ENCODE results near the gene MBNL2. TPM values are rescaled to one million over a fixed set of nuclear protein-coding genes. Genes with fewer than 3 reads are reported as not detected.

MBNL2 gene
- total and polyA plus RNA-seq, 2 of the 13 experiments (the other 11 are each of a cell fraction or from before 2014, with no cell fraction given) = 30.8 to 59.0 TPM

GRCh38 chr13:97274829-97275649, 52.9 kb downstream of the MBNL2 start (continued):
- TF ChIP-seq KDM4B (CRISPR knock-in tag; IDR thresholded peaks at IDR 0.05) (no peak), SATB2 (CRISPR knock-in tag; IDR thresholded peaks at IDR 0.05) (peak; percentile 58; the same call in 1 of the 2 replicates), TFDP1 (CRISPR knock-in tag; IDR thresholded peaks at IDR 0.05; ENCODE audit: borderline replicate concordance) (no peak), ZNF354B (CRISPR knock-in tag; IDR thresholded peaks at IDR 0.05) (no peak), ZFY (CRISPR knock-in tag; IDR thresholded peaks at IDR 0.05) (no peak; the same call in 1 of the 2 replicates), ZBTB20 (CRISPR knock-in tag; IDR thresholded peaks at IDR 0.05; ENCODE audit: borderline replicate concordance, low read depth) (peak; percentile 66; the same call in 1 of the 2 replicates), ZNF510 (CRISPR knock-in tag; IDR thresholded peaks at IDR 0.05; ENCODE audit: low read depth) (no peak), PRMT3 (CRISPR knock-in tag; IDR thresholded peaks at IDR 0.05; ENCODE audit: borderline replicate concordance, low read depth) (no peak), ZNF468 (CRISPR knock-in tag; IDR thresholded peaks at IDR 0.05) (no peak), ZNF335 (CRISPR knock-in tag; IDR thresholded peaks at IDR 0.05) (no peak), CEBPZ (IDR thresholded peaks at IDR 0.05; ENCODE audit: low read length) (no peak), BRD4 (CRISPR knock-in tag; IDR thresholded peaks at IDR 0.05) (no peak), ZIK1 (CRISPR knock-in tag; IDR thresholded peaks at IDR 0.05; ENCODE audit: borderline replicate concordance, low read depth) (no peak), ZNF674 (CRISPR knock-in tag; IDR thresholded peaks at IDR 0.05; ENCODE audit: low read depth) (no peak), FIP1L1 (IDR thresholded peaks at IDR 0.05; ENCODE audit: borderline replicate concordance, insufficient read depth, low read depth, low read length) (no peak), ZSCAN20 (CRISPR knock-in tag; IDR thresholded peaks at IDR 0.05; ENCODE audit: borderline replicate concordance) (no peak), ZNF264 (CRISPR knock-in tag; IDR thresholded peaks at IDR 0.05) (0 out of 2 replicates have a peak, but pooled peaks have one; percentile 22), ARID2 (CRISPR knock-in tag; IDR thresholded peaks at IDR 0.05; ENCODE audit: borderline replicate concordance) (no peak), GABPA (IDR thresholded peaks at IDR 0.05; ENCODE audit: low read depth, low read length) (no peak), GABPA (CRISPR knock-in tag; IDR thresholded peaks at IDR 0.05; ENCODE audit: low read depth) (0 out of 2 replicates have a peak, but pooled peaks have one; percentile 25), ZNF768 (CRISPR knock-in tag; IDR thresholded peaks at IDR 0.05) (no peak), ZBTB7B (CRISPR knock-in tag; IDR thresholded peaks at IDR 0.05) (0 out of 2 replicates have a peak, but pooled peaks have one; percentile 27), MAX (IDR thresholded peaks at IDR 0.05) (peak; percentile 41; the same call in 1 of the 2 replicates), MED1 (CRISPR knock-in tag; IDR thresholded peaks at IDR 0.05) (peak; percentile 95), HOXA5 (CRISPR knock-in tag; IDR thresholded peaks at IDR 0.05) (peak; percentile 44; the same call in 1 of the 2 replicates), NFYB (CRISPR knock-in tag; IDR thresholded peaks at IDR 0.05) (no peak), ZNF761 (CRISPR knock-in tag; conservative IDR thresholded peaks at IDR 0.05) (no peak), CHCHD3 (CRISPR knock-in tag; IDR thresholded peaks at IDR 0.05) (no peak)
